Stimulated activated CD8-positive, alpha-beta memory T cell treated with anti-CD3 and anti-CD28 coated beads, Interleukin-2, amount 100 ng/mL, for 1 hour (primary cell): ENCODE measurements around the gene ARHGAP21.

Experiments
- DNase-seq, 2 donors: peaks; one replicate each; pipeline ENCODE4 v3.0.0-alpha.2; 2020; ENCODE audit warnings: low read depth in 2 of 2

Gene ARHGAP21

DNA sequence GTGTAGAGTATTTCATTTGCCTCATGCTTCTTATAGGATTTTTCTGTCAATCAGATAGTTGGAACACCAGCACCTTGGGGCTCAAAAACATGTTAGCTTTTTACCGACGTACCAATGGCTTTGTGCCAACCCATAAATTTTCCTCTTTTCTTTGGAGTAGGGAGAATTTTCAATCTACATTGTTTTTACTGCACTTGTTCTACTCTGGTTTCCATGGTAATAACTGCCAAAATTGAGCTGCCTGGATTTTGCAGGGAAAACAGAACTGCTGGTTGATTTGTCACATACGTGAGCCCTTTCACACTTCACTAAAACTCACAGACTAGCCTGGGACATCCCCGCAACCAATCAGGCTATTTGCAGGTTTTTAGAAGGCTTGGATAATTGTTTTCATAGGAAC is 189.7 kb downstream of the ARHGAP21 start:
- no peak for DNase-seq
